ENCODE data around the gene PPIE.
"Not testable (repeated sequence)": the region's sequence is repeated elsewhere in the genome, so short reads cannot be mapped to it uniquely, and the experiment has no call there.

DNA sequence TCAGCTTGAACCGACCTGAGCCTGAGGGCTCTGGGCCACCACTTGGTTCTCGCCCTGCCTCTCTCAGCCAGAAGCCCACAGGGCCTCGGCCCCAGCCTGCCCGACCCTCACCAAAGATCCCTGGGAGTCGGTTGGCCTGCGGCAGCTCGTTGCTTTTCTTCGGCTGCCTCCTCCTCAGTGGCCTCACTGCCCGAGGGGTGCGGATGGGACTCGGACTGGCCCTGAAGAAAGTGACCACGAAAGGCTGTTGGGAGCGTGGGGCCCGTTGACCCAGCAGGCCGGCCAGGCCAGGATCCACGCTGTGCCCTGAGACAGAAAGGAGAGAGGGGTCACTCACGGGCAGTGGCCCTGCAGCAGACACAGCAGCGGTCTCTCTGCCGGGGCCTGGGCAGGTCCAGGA is 25.8 kb downstream of the PPIE start:
- TF ChIP-seq, protein P1, sequence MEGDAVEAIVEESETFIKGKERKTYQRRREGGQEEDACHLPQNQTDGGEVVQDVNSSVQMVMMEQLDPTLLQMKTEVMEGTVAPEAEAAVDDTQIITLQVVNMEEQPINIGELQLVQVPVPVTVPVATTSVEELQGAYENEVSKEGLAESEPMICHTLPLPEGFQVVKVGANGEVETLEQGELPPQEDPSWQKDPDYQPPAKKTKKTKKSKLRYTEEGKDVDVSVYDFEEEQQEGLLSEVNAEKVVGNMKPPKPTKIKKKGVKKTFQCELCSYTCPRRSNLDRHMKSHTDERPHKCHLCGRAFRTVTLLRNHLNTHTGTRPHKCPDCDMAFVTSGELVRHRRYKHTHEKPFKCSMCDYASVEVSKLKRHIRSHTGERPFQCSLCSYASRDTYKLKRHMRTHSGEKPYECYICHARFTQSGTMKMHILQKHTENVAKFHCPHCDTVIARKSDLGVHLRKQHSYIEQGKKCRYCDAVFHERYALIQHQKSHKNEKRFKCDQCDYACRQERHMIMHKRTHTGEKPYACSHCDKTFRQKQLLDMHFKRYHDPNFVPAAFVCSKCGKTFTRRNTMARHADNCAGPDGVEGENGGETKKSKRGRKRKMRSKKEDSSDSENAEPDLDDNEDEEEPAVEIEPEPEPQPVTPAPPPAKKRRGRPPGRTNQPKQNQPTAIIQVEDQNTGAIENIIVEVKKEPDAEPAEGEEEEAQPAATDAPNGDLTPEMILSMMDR (IDR thresholded peaks at IDR 0.05): not testable (repeated sequence)
- TF ChIP-seq POLR2A (IDR thresholded peaks at IDR 0.05): not testable (repeated sequence)

Measured in lower leg skin (tissue), 3 donors.